HG02840 (cell line): ENCODE results near the gene P2RX6.
"Not testable (repeated sequence)": the region's sequence is repeated elsewhere in the genome, so short reads cannot be mapped to it uniquely, and the experiment has no call there.

Experiments
- ATAC-seq: cut with Tn5 transposase; IDR thresholded peaks from one replicate; pipeline ENCODE4 v1.9.1; 2021; ENCODE audit warnings: mild to moderate bottlenecking, moderate library complexity, moderate number of reproducible peaks; ENCODE audit not compliant: unreplicated experiment, low FRiP score

P2RX6 gene

GRCh38 chr22:21014726-21015465 is at the start of gene P2RX6:
Gene P2RX6, plus strand, starts transcription at chr22:21015165. Its CDS starts 10 bp downstream, at chr22:21015175.
- ATAC-seq: no peak

- ATAC-seq: no peak
Measured at GRCh38 chr22:20965888-20966855, 48.8 kb upstream of the P2RX6 start.

GRCh38 chr22:20966883-20967696 is 47.9 kb upstream of the P2RX6 start, which contains the start of gene AIFM3:
Gene AIFM3, plus strand, starts transcription at chr22:20967255. Its CDS starts 690 bp downstream, at chr22:20967945.
- ATAC-seq: no peak

- no peak for ATAC-seq
Measured at GRCh38 chr22:20967697-20968211, 47.2 kb upstream of the P2RX6 start.

GRCh38 chr22:20968281-20968977 is 46.5 kb upstream of the P2RX6 start:
- ATAC-seq: no peak

- ATAC-seq: no peak
Measured at GRCh38 chr22:20970939-20971657, 43.9 kb upstream of the P2RX6 start.

- ATAC-seq: not testable (repeated sequence)
Measured at GRCh38 chr22:20972014-20972694, 42.8 kb upstream of the P2RX6 start.

- ATAC-seq: no peak
Measured at GRCh38 chr22:20972933-20973577, 41.9 kb upstream of the P2RX6 start.

GRCh38 chr22:20973634-20974286 is 41.2 kb upstream of the P2RX6 start:
- ATAC-seq: no peak

- ATAC-seq: no peak
Measured at GRCh38 chr22:20974336-20974955, 40.5 kb upstream of the P2RX6 start.

- no peak for ATAC-seq
Measured at GRCh38 chr22:20975541-20976290, 39.2 kb upstream of the P2RX6 start.

GRCh38 chr22:20976291-20976877 is 38.6 kb upstream of the P2RX6 start:
- no peak for ATAC-seq

- no peak for ATAC-seq
Measured at GRCh38 chr22:20977019-20977418, 37.9 kb upstream of the P2RX6 start.

GRCh38 chr22:20977516-20978170 is 37.3 kb upstream of the P2RX6 start:
- ATAC-seq: no peak

- ATAC-seq: no peak
Measured at GRCh38 chr22:20978419-20978818, 36.5 kb upstream of the P2RX6 start.
